Bronchial epithelial cell (primary cell): ENCODE data around the gene CPNE5. TPM values are rescaled to one million over a fixed set of nuclear protein-coding genes. Genes with fewer than 3 reads are reported as not detected.
A peak's percentile ranks its signal among the peaks of the same experiment; 100 is the strongest.

ENCODE experiments used
- DNase-seq: peaks from one replicate; pipeline ENCODE4 v3.0.0-alpha.2; 2010; ENCODE audit warnings: low read depth
- FAIRE-seq: peaks from 2 replicates; lab custom pipeline; 2011; peaks lifted over from hg19 to GRCh38; lab: Jason Lieb, UNC
- H3K27me3 ChIP-seq: 2 replicates; pipeline ENCODE4 v1.5.1; 2011; ENCODE audit warnings: low read length; ENCODE audit not compliant: control insufficient read depth, insufficient read depth
- H3K36me3 ChIP-seq: 2 replicates; pipeline ENCODE4 v1.5.1; 2011; ENCODE audit warnings: low read length; ENCODE audit not compliant: control insufficient read depth, insufficient read depth
- H3K4me3 ChIP-seq: 2 replicates; pipeline ENCODE4 v1.5.1; 2011; ENCODE audit warnings: mild to moderate bottlenecking, low read depth, low read length, control low read depth
- CTCF ChIP-seq: IDR thresholded peaks from 2 replicates; pipeline ENCODE4 v1.5.1; 2011; ENCODE audit warnings: mild to moderate bottlenecking, moderate library complexity, low read length, control low read depth, inconsistent platforms; ENCODE audit not compliant: insufficient read depth, severe bottlenecking
- total RNA-seq: library from RNA; depleted of rRNA; stranded (reverse); fragments of >200 nt; gene quantifications from 2 replicates; pipeline ENCODE4 v1.2.1, GENCODE V29; 2014

Gene CPNE5
- total RNA-seq, 1 donor from 2014 or later, result not detected

DNA sequence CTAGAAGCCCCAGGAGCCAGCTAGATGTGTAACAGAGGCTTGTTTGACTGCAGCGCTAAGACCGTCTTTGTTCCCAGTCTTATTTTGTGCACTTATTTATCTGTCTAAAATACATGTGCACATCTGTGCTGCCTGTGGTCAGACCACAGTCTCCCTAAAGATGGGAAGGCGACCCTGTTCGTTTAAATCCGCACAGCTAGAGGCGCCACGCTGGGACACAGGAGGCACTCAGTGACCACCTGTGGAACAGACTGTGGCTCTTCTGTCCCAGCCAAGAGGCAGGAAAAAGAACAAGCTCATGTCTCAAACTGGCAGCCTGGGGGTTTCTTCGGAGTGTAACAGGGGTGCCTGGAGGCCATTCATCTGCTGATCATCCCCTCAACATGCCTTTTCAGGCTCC lies 66.8 kb downstream of the CPNE5 start:
- Histone ChIP-seq H3K27me3 (no peaks in the 10 kb centered on the region), H3K4me3 (no peak overlapping the region), H3K36me3 (no peaks in the 10 kb centered on the region)
- no peak for DNase-seq
- no peak for TF ChIP-seq CTCF
- no peak for FAIRE-seq

DNA sequence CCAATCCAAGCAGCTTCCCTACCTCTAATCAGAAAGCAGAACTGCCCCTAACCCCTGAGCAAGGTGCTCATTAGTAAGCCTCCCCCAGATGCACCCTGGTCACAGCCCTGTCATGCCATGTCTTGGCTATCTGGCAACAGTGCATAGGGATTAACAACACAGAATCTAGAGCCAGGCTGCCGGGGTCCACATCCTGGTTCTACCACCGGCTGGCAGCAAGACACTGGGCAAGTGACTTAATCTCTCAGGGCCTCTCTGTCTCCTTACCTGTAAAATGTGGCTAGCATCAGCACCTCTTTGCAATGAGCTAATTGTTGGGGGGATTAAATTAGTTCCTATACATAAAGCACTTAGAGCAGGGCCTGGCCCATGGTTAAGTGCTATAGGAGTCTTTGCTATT lies 68.1 kb downstream of the CPNE5 start:
- FAIRE-seq (no peak), DNase-seq (no peak)
- no peaks in the 10 kb centered on the region for H3K36me3 ChIP-seq
- TF ChIP-seq CTCF, result no peak
- no peak overlapping the region for H3K4me3 ChIP-seq
- no peaks in the 10 kb centered on the region for H3K27me3 ChIP-seq

DNA sequence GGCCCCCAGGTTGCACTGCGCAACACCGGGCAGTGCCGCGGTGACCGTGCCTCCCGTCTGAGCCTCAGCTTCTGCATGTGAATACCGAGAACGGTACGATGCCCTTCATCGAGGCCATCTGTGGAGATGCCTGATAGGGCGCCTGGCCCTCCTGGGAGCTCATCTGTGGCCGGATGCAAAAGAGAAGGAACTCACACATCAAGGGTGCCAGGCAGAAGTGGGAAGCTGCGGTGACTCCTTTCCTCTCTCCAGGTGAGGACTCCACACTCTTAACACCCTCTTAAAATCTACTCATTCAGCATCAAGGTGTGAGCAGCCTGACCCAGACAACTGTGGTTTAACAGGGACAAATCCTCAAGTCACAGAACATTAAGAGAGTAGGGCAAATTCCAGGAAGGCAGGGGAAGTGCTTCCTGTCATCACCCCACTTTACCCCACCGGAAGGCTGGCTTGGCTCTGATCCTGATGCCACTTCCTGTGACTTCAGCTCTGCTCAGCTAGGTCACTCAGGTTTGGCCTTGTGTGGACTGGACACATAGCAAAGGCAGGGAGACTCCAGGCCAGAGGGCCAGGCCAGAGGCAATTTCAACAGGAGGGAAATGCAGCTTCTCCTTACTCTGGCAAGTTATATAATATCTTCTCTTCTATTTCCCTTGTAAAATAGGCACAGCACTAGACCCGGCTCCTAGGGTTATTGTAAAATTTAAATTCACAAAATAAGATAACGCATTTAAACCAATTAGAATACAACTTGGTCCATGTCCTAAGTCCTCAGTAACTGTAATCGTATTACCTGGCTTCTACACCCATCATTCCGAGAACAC lies 69.4 kb downstream of the CPNE5 start:
- Histone ChIP-seq H3K27me3 (no peaks in the 10 kb centered on the region), H3K4me3 (no peak overlapping the region), H3K36me3 (no peaks in the 10 kb centered on the region)
- no peak for TF ChIP-seq CTCF
- FAIRE-seq (no peak), DNase-seq (peak; percentile 49)

DNA sequence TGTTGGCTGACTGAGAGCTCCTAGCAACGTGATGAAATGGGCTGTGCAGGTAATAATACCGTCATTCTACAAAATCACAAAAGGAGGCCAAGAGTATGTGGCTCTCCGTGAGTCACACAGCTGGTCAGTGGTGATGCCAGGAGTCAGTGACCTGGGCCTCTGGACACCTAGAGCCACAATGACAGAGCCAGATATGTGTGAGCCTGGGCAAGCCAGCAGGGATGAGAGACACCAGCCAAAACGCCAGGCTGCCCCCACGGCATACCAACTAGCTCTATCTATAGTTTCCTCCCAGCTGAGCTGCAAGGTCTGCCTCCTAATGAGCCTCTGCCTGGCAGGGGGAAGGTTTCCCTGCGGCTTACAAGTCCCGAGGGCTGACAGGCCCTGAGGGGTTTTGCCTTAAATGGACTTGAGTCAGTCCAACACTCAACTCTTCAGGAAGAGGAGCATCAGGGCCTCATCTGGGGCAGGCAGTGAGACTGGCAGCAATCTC lies 70.0 kb downstream of the CPNE5 start:
- TF ChIP-seq CTCF, result no peak
- Histone ChIP-seq H3K4me3 (no peak overlapping the region), H3K27me3 (no peaks in the 10 kb centered on the region), H3K36me3 (no peaks in the 10 kb centered on the region)
- DNase-seq (peak; percentile 60), FAIRE-seq (no peak)

- Histone ChIP-seq H3K36me3 (no peaks in the 10 kb centered on the region), H3K4me3 (no peak overlapping the region), H3K27me3 (no peaks in the 10 kb centered on the region)
- TF ChIP-seq CTCF, result no peak
- DNase-seq, result no peak
- FAIRE-seq, result no peak
These were observed 72.8 kb downstream of the CPNE5 start for GRCh38 chr6:36766399-36766945.
